Hematopoietic multipotent progenitor cell treated with erythropoietin and hydrocortisone succinate and interleukin-3 and kit ligand, for 8 days (in vitro differentiated cells): ENCODE results near the gene SLC9A7.

ENCODE experiments used
- DNase-seq: peaks from one replicate; pipeline ENCODE4 v3.0.0-alpha.2; 2015

Gene SLC9A7

GRCh38 chrX:46645614-46646013, 113.3 kb downstream of the SLC9A7 start:
- DNase-seq = no peak

- no peak for DNase-seq
Observed at GRCh38 chrX:46643636-46644035, 115.3 kb downstream of the SLC9A7 start.

GRCh38 chrX:46642145-46642544, 116.8 kb downstream of the SLC9A7 start:
- peak; percentile 27 for DNase-seq

- DNase-seq = no peak
Observed at GRCh38 chrX:46637938-46638337, 121.0 kb downstream of the SLC9A7 start.

- no peak for DNase-seq
Observed at GRCh38 chrX:46636223-46636622, 122.7 kb downstream of the SLC9A7 start.

- DNase-seq = no peak
Observed at GRCh38 chrX:46635186-46635585, 123.7 kb downstream of the SLC9A7 start.

GRCh38 chrX:46634577-46634976, 124.3 kb downstream of the SLC9A7 start:
- DNase-seq = no peak

GRCh38 chrX:46630141-46630540, 128.8 kb downstream of the SLC9A7 start:
- DNase-seq = no peak

- DNase-seq = no peak
Observed at GRCh38 chrX:46628460-46629371, 130.2 kb downstream of the SLC9A7 start.

- DNase-seq = no peak
Observed at GRCh38 chrX:46627711-46628419, 131.1 kb downstream of the SLC9A7 start.

- DNase-seq = no peak
Observed at GRCh38 chrX:46627062-46627461, 131.9 kb downstream of the SLC9A7 start.

GRCh38 chrX:46626566-46626965, 132.4 kb downstream of the SLC9A7 start:
- DNase-seq = no peak

GRCh38 chrX:46624090-46624786, 134.7 kb downstream of the SLC9A7 start:
- DNase-seq = no peak

- DNase-seq = no peak
Observed at GRCh38 chrX:46621572-46621971, 137.3 kb downstream of the SLC9A7 start.

GRCh38 chrX:46620505-46620904, 138.4 kb downstream of the SLC9A7 start:
- no peak for DNase-seq

- DNase-seq = no peak
Observed at GRCh38 chrX:46618947-46619346, 140.0 kb downstream of the SLC9A7 start.

GRCh38 chrX:46617906-46618305, 141.0 kb downstream of the SLC9A7 start:
- DNase-seq = no peak

- no peak for DNase-seq
Observed at GRCh38 chrX:46611658-46612362, 147.1 kb downstream of the SLC9A7 start.

- no peak for DNase-seq
Observed at GRCh38 chrX:46610070-46610658, 148.8 kb downstream of the SLC9A7 start.

GRCh38 chrX:46607916-46608315, 151.0 kb downstream of the SLC9A7 start:
- no peak for DNase-seq

- no peak for DNase-seq
Observed at GRCh38 chrX:46602468-46603102, 156.3 kb downstream of the SLC9A7 start.

GRCh38 chrX:46601283-46601682, 157.6 kb downstream of the SLC9A7 start:
- no peak for DNase-seq
